NK-92 (cell line): ENCODE measurements around the gene SLC10A2.
"Not testable (repeated sequence)": the region's sequence is repeated elsewhere in the genome, so short reads cannot be mapped to it uniquely, and the experiment has no call there.

Experiments
- DNase-seq: peaks from one replicate; lab custom pipeline; 2025; ENCODE audit not compliant: unreplicated experiment; lab: John Stamatoyannopoulos, UW

SLC10A2 gene

GRCh38 chr13:103066079-103066780 lies at the start of gene SLC10A2:
TSS of gene SLC10A2 (minus strand) at chr13:103066417. CDS start at chr13:103066249, 168 bp downstream.
- no peak for DNase-seq

- DNase-seq, result no peak
Measured at GRCh38 chr13:103107580-103107979, 41.4 kb upstream of the SLC10A2 start.

GRCh38 chr13:103104340-103104739 lies 38.1 kb upstream of the SLC10A2 start:
- DNase-seq, result no peak

GRCh38 chr13:103103456-103103855 lies 37.2 kb upstream of the SLC10A2 start:
- not testable (repeated sequence) for DNase-seq

GRCh38 chr13:103102482-103102881 lies 36.3 kb upstream of the SLC10A2 start:
- DNase-seq, result no peak

GRCh38 chr13:103101901-103102300 lies 35.7 kb upstream of the SLC10A2 start:
- no peak for DNase-seq

GRCh38 chr13:103101500-103101899 lies 35.3 kb upstream of the SLC10A2 start:
- no peak for DNase-seq

GRCh38 chr13:103100830-103101229 lies 34.6 kb upstream of the SLC10A2 start:
- no peak for DNase-seq

GRCh38 chr13:103099722-103100293 lies 33.6 kb upstream of the SLC10A2 start:
- no peak for DNase-seq

- DNase-seq, result no peak
Measured at GRCh38 chr13:103098535-103098934, 32.3 kb upstream of the SLC10A2 start.

- no peak for DNase-seq
Measured at GRCh38 chr13:103097366-103097928, 31.2 kb upstream of the SLC10A2 start.

- not testable (repeated sequence) for DNase-seq
Measured at GRCh38 chr13:103093649-103094048, 27.4 kb upstream of the SLC10A2 start.

- no peak for DNase-seq
Measured at GRCh38 chr13:103087275-103087674, 21.1 kb upstream of the SLC10A2 start.

- no peak for DNase-seq
Measured at GRCh38 chr13:103081435-103081834, 15.2 kb upstream of the SLC10A2 start.

GRCh38 chr13:103078158-103078557 lies 11.9 kb upstream of the SLC10A2 start:
- DNase-seq, result no peak

- DNase-seq, result no peak
Measured at GRCh38 chr13:103068836-103069235, 2.6 kb upstream of the SLC10A2 start.

- DNase-seq, result no peak
Measured at GRCh38 chr13:103067751-103068555, 1.7 kb upstream of the SLC10A2 start.

GRCh38 chr13:103066781-103067345 lies 646 bp upstream of the SLC10A2 start:
- DNase-seq, result no peak

GRCh38 chr13:103063376-103063775 lies 2.8 kb downstream of the SLC10A2 start:
- no peak for DNase-seq

GRCh38 chr13:103062079-103062478 lies 4.1 kb downstream of the SLC10A2 start:
- DNase-seq, result no peak

- no peak for DNase-seq
Measured at GRCh38 chr13:103056008-103056407, 10.2 kb downstream of the SLC10A2 start.
